NCI-H526 (cell line): ENCODE measurements around the gene HS6ST3.
"Not testable (repeated sequence)": the region's sequence is repeated elsewhere in the genome, so short reads cannot be mapped to it uniquely, and the experiment has no call there.

Source experiments
- DNase-seq, 2 experiments: peaks; one replicate each; lab custom pipeline; 2025; lab: John Stamatoyannopoulos, UW

HS6ST3 gene

GRCh38 chr13:96091164-96092117 is 1.5 kb downstream of the HS6ST3 start:
- DNase-seq: peak; percentile 64 to 76

GRCh38 chr13:96093296-96094006 is 3.5 kb downstream of the HS6ST3 start:
- DNase-seq: peak in 1 of 2 experiments; percentile 12

- peak in 1 of 2 experiments; percentile 13 for DNase-seq
These were observed 10.7 kb downstream of the HS6ST3 start for GRCh38 chr13:96100457-96101220.

GRCh38 chr13:96104516-96104915 is 14.6 kb downstream of the HS6ST3 start:
- peak; percentile 77 to 82 for DNase-seq

GRCh38 chr13:96108072-96108471 is 18.2 kb downstream of the HS6ST3 start:
- peak in 1 of 2 experiments; percentile 33 for DNase-seq

- no peak for DNase-seq
These were observed 19.2 kb downstream of the HS6ST3 start for GRCh38 chr13:96109125-96109524.

GRCh38 chr13:96112936-96113335 is 23.0 kb downstream of the HS6ST3 start:
- DNase-seq: no peak

GRCh38 chr13:96115368-96115767 is 25.5 kb downstream of the HS6ST3 start:
- not testable (repeated sequence) for DNase-seq

- no peak for DNase-seq
These were observed 30.0 kb downstream of the HS6ST3 start for GRCh38 chr13:96119921-96120320.

- DNase-seq: no peak
These were observed 41.0 kb downstream of the HS6ST3 start for GRCh38 chr13:96130818-96131340.

GRCh38 chr13:96141032-96141431 is 51.1 kb downstream of the HS6ST3 start:
- DNase-seq: peak; percentile 38 to 72

GRCh38 chr13:96159725-96160124 is 69.8 kb downstream of the HS6ST3 start:
- no peak for DNase-seq

- no peak for DNase-seq
These were observed 71.2 kb downstream of the HS6ST3 start for GRCh38 chr13:96161141-96161540.

GRCh38 chr13:96165840-96166239 is 75.9 kb downstream of the HS6ST3 start:
- no peak for DNase-seq

- DNase-seq: no peak
These were observed 82.2 kb downstream of the HS6ST3 start for GRCh38 chr13:96172066-96172465.

GRCh38 chr13:96178759-96179158 is 88.9 kb downstream of the HS6ST3 start:
- DNase-seq: no peak

GRCh38 chr13:96179309-96179708 is 89.4 kb downstream of the HS6ST3 start:
- no peak for DNase-seq

GRCh38 chr13:96181911-96182310 is 92.0 kb downstream of the HS6ST3 start:
- no peak for DNase-seq

- DNase-seq: no peak
These were observed 95.9 kb downstream of the HS6ST3 start for GRCh38 chr13:96185818-96186217.

GRCh38 chr13:96191367-96191766 is 101.5 kb downstream of the HS6ST3 start:
- no peak for DNase-seq

GRCh38 chr13:96193728-96194310 is 103.9 kb downstream of the HS6ST3 start:
- DNase-seq: no peak

- no peak for DNase-seq
These were observed 108.1 kb downstream of the HS6ST3 start for GRCh38 chr13:96198038-96198437.
